ENCODE data around the gene ID3.
"Not testable (repeated sequence)": the region's sequence is repeated elsewhere in the genome, so short reads cannot be mapped to it uniquely, and the experiment has no call there.

ID3 gene

GRCh38 chr1:23585321-23586022 lies 26.2 kb upstream of the ID3 start:
- H3K27ac ChIP-seq = no peak overlapping the region
- TF ChIP-seq, protein P1, sequence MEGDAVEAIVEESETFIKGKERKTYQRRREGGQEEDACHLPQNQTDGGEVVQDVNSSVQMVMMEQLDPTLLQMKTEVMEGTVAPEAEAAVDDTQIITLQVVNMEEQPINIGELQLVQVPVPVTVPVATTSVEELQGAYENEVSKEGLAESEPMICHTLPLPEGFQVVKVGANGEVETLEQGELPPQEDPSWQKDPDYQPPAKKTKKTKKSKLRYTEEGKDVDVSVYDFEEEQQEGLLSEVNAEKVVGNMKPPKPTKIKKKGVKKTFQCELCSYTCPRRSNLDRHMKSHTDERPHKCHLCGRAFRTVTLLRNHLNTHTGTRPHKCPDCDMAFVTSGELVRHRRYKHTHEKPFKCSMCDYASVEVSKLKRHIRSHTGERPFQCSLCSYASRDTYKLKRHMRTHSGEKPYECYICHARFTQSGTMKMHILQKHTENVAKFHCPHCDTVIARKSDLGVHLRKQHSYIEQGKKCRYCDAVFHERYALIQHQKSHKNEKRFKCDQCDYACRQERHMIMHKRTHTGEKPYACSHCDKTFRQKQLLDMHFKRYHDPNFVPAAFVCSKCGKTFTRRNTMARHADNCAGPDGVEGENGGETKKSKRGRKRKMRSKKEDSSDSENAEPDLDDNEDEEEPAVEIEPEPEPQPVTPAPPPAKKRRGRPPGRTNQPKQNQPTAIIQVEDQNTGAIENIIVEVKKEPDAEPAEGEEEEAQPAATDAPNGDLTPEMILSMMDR (conservative IDR thresholded peaks at IDR 0.05) = no peak

DNA sequence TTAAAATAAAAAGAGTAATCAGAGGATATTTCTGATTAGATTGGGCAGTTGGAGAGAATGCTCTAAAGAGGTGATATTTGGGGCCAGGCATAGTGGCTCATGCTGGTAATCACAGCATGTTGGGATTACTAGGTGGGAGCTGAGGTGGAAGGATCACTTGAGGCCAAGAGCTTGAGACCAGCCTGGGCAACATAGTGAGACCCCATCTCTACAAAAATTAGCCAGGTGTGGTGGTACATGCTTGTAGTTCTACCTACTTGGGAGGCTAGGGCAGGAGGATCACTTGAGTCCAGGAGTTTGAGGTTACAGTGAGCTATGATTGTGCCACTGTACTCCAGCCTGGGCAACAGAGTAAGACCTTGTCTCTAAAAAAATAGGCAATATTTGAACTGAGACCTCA lies 24.4 kb upstream of the ID3 start:
- H3K27ac ChIP-seq = not testable (repeated sequence)

DNA sequence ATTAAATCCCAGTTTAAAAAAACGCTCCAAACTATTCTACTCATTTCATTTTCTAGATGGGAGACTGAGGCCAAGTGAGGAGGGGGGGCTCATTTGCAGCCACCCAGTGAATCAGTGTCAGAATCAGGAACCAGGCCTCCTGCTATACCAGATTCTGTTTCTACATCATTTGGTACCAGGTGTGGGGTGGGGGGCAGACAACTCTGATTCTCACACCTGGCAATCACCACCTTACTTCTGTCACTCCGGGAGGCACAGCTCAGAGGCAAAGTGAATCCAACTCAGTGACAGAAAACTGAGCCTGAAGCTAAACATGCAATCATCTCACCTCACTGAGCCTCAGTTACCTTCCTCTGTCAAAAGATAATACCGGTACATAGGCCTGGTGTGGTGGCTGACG lies 23.5 kb upstream of the ID3 start:
- TF ChIP-seq, protein P1 (conservative IDR thresholded peaks at IDR 0.05) = no peak
- H3K27ac ChIP-seq = no peak overlapping the region

DNA sequence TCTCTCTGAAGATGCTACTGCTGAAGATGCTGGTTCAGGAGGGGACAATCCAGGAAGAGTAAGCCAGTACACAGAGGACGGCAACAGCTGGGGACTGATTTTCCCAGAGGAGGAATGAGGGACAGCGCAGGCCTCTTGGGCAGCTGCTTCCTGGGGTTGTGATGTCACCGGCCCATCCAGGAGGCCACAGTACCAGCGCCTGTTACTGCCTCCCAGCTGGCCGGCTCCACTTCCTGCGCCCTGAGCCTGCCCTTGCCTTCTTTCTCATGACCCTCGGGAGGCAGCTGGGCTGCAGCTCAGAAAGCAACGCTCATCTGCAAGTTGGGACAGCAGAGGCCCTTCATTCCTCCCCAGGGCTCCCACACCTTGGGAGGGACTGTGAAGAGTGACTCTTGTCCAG lies 21.9 kb upstream of the ID3 start:
- TF ChIP-seq, protein P1 (conservative IDR thresholded peaks at IDR 0.05) = no peak
- no peak overlapping the region for H3K27ac ChIP-seq

DNA sequence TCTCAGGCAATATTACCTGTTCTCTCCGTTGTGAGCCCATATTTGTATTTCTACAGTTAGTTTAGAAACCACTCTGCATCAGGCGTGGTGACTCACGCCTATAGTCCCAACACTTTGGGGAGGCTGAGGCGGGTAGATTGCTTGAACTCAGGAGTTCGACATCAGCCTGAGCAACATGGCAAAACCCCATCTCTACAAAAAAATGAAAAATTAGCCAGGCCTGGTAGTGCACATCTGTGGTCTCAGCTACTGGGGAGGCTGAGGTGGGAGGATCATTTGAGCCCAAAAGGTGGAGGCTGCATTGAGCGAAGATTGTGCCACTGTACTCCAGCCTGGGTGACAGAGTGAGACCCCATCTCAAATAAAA lies 19.7 kb upstream of the ID3 start:
- TF ChIP-seq, protein P1 (conservative IDR thresholded peaks at IDR 0.05) = no peak
- no peak overlapping the region for H3K27ac ChIP-seq

GRCh38 chr1:23578311-23578996 lies 19.2 kb upstream of the ID3 start:
- no peak overlapping the region for H3K27ac ChIP-seq
- TF ChIP-seq, protein P1 (conservative IDR thresholded peaks at IDR 0.05) = no peak

DNA sequence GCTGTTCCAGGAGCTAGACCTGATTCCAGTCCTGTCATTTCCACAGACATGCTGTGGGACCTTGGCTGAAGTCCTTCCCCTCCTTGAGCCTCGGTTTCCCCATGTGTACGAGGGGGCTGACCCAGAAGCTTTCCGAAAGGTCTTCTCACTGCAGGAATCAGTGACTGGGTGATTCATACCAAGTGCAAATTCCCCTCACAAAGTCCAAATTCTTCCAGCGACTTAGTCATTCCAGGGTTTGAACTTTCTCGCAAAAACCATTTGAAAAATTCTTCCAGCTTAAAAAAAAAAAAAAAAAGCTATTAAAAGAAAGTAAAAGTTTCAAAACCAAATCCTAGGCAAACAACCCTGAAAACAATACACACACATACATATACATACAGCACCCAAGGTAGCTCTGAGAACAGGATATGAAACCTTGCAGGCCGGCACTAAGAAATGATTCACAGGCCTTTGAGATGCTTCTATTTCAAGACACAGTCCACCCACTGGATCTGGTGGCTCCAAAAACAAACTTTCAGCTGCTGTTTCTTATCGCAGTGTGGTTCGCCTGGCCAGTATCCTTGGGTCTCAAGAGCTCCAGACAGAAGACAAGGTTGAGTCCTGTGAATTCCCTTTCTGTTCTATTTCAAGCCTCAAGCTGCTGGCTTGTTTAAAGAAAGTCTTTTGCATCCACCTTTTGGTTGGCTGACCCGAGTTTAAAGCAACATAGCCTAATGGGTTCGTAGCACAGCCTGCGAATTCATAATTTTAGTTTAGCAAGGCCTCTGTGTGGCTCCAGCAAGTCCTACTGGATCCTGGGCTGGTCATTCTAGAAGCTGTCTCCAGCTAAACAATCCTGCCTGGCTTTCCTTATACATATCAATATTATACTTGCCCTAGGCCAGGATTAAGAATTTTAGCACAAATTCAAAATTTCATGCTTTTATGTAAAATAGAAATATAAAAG lies 18.0 kb upstream of the ID3 start:
- no peak overlapping the region for H3K27ac ChIP-seq
- TF ChIP-seq, protein P1 (conservative IDR thresholded peaks at IDR 0.05) = no peak

Data from VCaP (cell line).